Lung (tissue), 12 donors: Measurements from ENCODE around the gene BCAS3. TPM values are rescaled to one million over a fixed set of nuclear protein-coding genes. Genes with fewer than 3 reads are reported as not detected.

Experiments used
- ATAC-seq: fragments of 200-7000 bp; cut with Tn5 transposase; one replicate; pipeline ENCODE4 v1.9.1; 2020; ENCODE audit warnings: moderate number of reproducible peaks; ENCODE audit not compliant: insufficient read depth, low FRiP score
- DNase-seq, 3 donors: peaks; one replicate each; pipeline ENCODE4 v3.0.0-alpha.2; 2013 to 2017
- H3K27ac ChIP-seq, 2 donors: one replicate each; pipeline ENCODE4 v1.5.1; 2013; ENCODE audit warnings: mild to moderate bottlenecking in 2 of 2, moderate library complexity in 2 of 2, control low read depth in 1 of 2, inconsistent platforms in 1 of 2, low read depth in 1 of 2, low read length in 1 of 2
- H3K27me3 ChIP-seq, 3 donors: one replicate each; pipeline ENCODE4 v1.5.1; 2013; ENCODE audit warnings: low read length in 2 of 3; ENCODE audit not compliant: control insufficient read depth in 3 of 3, insufficient read depth in 3 of 3
- H3K36me3 ChIP-seq, 4 donors: one replicate each; pipeline ENCODE4 v1.5.1; 2013; ENCODE audit warnings: low read length in 4 of 4, mild to moderate bottlenecking in 1 of 4, moderate library complexity in 1 of 4; ENCODE audit not compliant: control insufficient read depth in 4 of 4, insufficient read depth in 4 of 4
- H3K4me1 ChIP-seq, 5 donors: one replicate each; pipeline ENCODE4 v1.5.1; 2013; ENCODE audit warnings: low read length in 5 of 5, mild to moderate bottlenecking in 2 of 5, moderate library complexity in 1 of 5; ENCODE audit not compliant: control insufficient read depth in 5 of 5, insufficient read depth in 5 of 5
- H3K4me3 ChIP-seq: one replicate; pipeline ENCODE4 v1.5.1; 2013; ENCODE audit warnings: mild to moderate bottlenecking, control low read depth, moderate library complexity
- H3K9ac ChIP-seq, 2 donors: one replicate each; pipeline ENCODE4 v1.5.1; 2013; ENCODE audit warnings: low read length in 2 of 2, control low read depth in 1 of 2; ENCODE audit not compliant: insufficient read depth in 1 of 2
- H3K9me3 ChIP-seq, 4 donors: one replicate each; pipeline ENCODE4 v1.5.1; 2013; ENCODE audit warnings: low read length in 3 of 4, mild to moderate bottlenecking in 1 of 4, moderate library complexity in 1 of 4; ENCODE audit not compliant: control insufficient read depth in 4 of 4, insufficient read depth in 3 of 4
- WGBS, 2 donors: extraction: QIAGEN DNeasy Blood & Tissue Kit; methylation state at CpG; one replicate each; pipeline ENCODE4 v1.1.7; 2013; 5-methylcytosine and 5-hydroxymethylcytosine counted together
- polyA plus RNA-seq, 2 donors: library from polyadenylated mRNA; stranded (reverse); fragments of 200-250 nt; gene quantifications; one replicate each; pipeline ENCODE4 v1.2.1, GENCODE V29; 2013
- total RNA-seq, 2 donors: library from RNA; depleted of rRNA in 1 of 2; stranded (reverse); fragments of >200 nt in 1 of 2; gene quantifications; one replicate each; pipeline ENCODE4 v1.2.1, GENCODE V29; 2014 to 2021
- TF ChIP-seq, protein P1 (sequence below): IDR thresholded peaks from 2 replicates; pipeline ENCODE4 v1.5.1; 2012; ENCODE audit warnings: mild to moderate bottlenecking; ENCODE audit errors: control extremely low read depth, extremely low read depth
- donor health status: control.
- donor health status: control.
- donor health status: Bipolar disorder and iron deficiency.
- donor health status: healthy.
- donor health status: DM: yes; HTN: yes; CAD: no.

Gene BCAS3
- total and polyA plus RNA-seq, 4 donors: 4.0 to 101 (median 20.3) TPM

DNA sequence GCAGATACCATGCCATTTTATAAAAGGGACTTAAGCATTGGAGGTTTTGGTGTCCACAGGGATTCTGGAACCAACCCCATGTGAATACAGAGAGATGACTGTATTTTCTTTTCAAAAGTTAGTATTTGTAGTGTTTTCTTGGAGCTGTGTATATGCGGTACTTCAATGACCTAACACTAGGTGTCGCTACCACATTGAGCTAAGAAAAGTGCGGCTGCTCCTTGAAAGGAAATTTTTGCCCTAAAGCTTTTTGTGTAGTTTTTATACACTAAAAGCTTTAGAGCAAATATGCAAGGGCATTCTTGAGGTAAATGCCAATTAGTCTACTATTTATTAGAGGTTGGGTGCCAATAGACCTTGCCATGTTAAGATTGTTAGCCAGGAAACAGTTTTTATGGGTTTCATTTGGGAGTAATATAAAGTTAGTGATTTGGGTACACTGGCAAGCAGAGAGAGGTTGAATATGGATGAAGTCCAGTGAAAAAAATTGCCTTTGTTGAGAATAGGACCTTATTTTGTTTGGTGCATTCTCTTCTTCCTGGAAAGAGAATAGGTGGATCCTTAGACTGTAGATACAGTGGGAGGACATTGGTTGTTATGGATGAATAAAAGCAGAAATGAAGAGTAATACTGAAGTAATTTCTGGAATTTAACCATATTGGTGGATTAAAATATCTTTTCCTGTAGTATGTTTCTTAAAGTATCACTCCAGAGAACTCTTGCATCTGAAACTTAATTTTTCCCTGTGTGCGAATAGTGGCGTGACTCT, 43.3 kb downstream of the BCAS3 start:
- 33 to 41% methylated on average over 5 of the region's 5 CpGs for WGBS, 2 donors
- Histone ChIP-seq H3K4me1 (peaks cover 0 to 6% (median 0%) of the 10 kb centered on the region in 5 donors), H3K9ac (no peak overlapping the region), H3K27ac (no peak overlapping the region), H3K36me3 (no peaks in the 10 kb centered on the region), H3K4me3 (no peak overlapping the region), H3K27me3 (no peaks in the 10 kb centered on the region), H3K9me3 (no peaks in the 10 kb centered on the region)
- peak; percentile 69 to 93 (median 87) for DNase-seq
- peak; percentile 47 for ATAC-seq
- TF ChIP-seq, protein P1, sequence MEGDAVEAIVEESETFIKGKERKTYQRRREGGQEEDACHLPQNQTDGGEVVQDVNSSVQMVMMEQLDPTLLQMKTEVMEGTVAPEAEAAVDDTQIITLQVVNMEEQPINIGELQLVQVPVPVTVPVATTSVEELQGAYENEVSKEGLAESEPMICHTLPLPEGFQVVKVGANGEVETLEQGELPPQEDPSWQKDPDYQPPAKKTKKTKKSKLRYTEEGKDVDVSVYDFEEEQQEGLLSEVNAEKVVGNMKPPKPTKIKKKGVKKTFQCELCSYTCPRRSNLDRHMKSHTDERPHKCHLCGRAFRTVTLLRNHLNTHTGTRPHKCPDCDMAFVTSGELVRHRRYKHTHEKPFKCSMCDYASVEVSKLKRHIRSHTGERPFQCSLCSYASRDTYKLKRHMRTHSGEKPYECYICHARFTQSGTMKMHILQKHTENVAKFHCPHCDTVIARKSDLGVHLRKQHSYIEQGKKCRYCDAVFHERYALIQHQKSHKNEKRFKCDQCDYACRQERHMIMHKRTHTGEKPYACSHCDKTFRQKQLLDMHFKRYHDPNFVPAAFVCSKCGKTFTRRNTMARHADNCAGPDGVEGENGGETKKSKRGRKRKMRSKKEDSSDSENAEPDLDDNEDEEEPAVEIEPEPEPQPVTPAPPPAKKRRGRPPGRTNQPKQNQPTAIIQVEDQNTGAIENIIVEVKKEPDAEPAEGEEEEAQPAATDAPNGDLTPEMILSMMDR: peak; percentile 84

DNA sequence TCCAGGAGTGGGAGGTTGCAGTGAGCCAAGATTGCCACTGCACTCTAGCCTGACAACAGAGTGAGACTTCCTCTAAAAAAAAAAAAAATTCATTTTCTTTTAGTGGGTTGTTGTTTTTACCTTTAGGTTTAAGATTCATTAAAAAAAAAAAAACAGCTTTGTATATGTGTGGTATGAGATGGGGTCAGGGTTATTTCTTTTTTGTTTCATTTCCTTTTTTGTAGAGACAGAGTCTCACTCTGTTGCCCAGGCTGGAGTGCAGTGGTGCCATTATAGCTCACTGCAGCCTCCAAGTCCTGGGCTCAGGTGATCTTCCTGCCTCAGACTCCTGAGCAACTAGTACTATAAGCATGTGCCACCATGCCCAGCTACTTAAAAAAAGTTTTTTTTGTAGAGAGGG, 47.0 kb downstream of the BCAS3 start:
- TF ChIP-seq, protein P1: no peak
- Histone ChIP-seq H3K9ac (no peak overlapping the region), H3K36me3 (no peaks in the 10 kb centered on the region), H3K27me3 (no peaks in the 10 kb centered on the region), H3K27ac (no peak overlapping the region), H3K4me1 (peaks cover 0 to 7% (median under 1%) of the 10 kb centered on the region in 5 donors), H3K4me3 (no peak overlapping the region), H3K9me3 (no peaks in the 10 kb centered on the region)
- ATAC-seq (no peak), DNase-seq (no peak)

DNA sequence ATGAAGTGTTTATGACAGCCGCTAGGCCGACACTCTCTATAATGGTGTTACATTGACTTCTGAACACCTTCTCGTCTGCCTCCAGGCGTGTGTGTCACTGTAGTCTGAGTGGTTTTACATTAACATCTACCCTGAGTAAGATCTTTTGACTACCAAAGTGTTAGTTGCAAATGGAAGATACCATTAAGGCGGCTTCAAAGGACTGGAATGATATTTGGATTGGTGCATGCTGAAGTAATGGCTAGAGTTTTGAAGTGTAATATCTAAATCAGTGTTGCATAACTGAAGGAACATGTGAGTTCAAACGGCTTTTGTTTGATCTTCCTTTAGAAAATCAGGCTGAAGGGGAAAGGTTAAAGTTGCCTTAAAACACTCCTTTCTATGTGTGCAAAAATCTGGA, 52.2 kb downstream of the BCAS3 start:
- 74 to 78% methylated on average over 6 of the region's 6 CpGs for WGBS, 2 donors
- DNase-seq (peak in 2 of 3 donors; percentile 72 to 78), ATAC-seq (no peak)
- peaks cover 0 to 18% (median 7%) of the 10 kb centered on the region in 5 donors for H3K4me1 ChIP-seq
- no peak overlapping the region for H3K4me3 ChIP-seq
- no peaks in the 10 kb centered on the region for H3K9me3 ChIP-seq
- H3K27ac ChIP-seq: no peak overlapping the region
- no peaks in the 10 kb centered on the region for H3K36me3 ChIP-seq
- TF ChIP-seq, protein P1: no peak
- H3K9ac ChIP-seq: no peak overlapping the region
- no peaks in the 10 kb centered on the region for H3K27me3 ChIP-seq
